GM21737 (cell line): Measurements from ENCODE around the gene RICTOR.

Experiments used
- ATAC-seq: cut with Tn5 transposase; IDR thresholded peaks from one replicate; pipeline ENCODE4 v1.9.1; 2021; ENCODE audit warnings: mild to moderate bottlenecking, moderate library complexity; ENCODE audit not compliant: unreplicated experiment

The RICTOR gene

GRCh38 chr5:39100301-39100850, 26.2 kb upstream of the RICTOR start:
- ATAC-seq: no peak

- ATAC-seq: no peak
Measured at GRCh38 chr5:39099831-39100230, 25.6 kb upstream of the RICTOR start.

GRCh38 chr5:39093352-39093751, 19.2 kb upstream of the RICTOR start:
- ATAC-seq: no peak

GRCh38 chr5:39092581-39093351, 18.6 kb upstream of the RICTOR start:
- no peak for ATAC-seq

GRCh38 chr5:39091940-39092580, 17.9 kb upstream of the RICTOR start:
- no peak for ATAC-seq

- no peak for ATAC-seq
Measured at GRCh38 chr5:39083968-39084367, 9.8 kb upstream of the RICTOR start.

- ATAC-seq: no peak
Measured at GRCh38 chr5:39082995-39083394, 8.8 kb upstream of the RICTOR start.

- no peak for ATAC-seq
Measured at GRCh38 chr5:39080597-39081204, 6.5 kb upstream of the RICTOR start.

- ATAC-seq: no peak
Measured at GRCh38 chr5:39080168-39080567, 6.0 kb upstream of the RICTOR start.

- no peak for ATAC-seq
Measured at GRCh38 chr5:39079147-39079546, 4.9 kb upstream of the RICTOR start.

- ATAC-seq: no peak
Measured at GRCh38 chr5:39076757-39077728, 2.8 kb upstream of the RICTOR start.

- no peak for ATAC-seq
Measured at GRCh38 chr5:39076101-39076756, 2.0 kb upstream of the RICTOR start.

GRCh38 chr5:39073767-39074016, 507 bp downstream of the RICTOR start:
- ATAC-seq: peak; percentile 28

GRCh38 chr5:39072925-39073766, 1.1 kb downstream of the RICTOR start:
- ATAC-seq: peak; percentile 45

GRCh38 chr5:39068099-39068498, 6.1 kb downstream of the RICTOR start:
- no peak for ATAC-seq

- no peak for ATAC-seq
Measured at GRCh38 chr5:39064450-39064849, 9.7 kb downstream of the RICTOR start.

GRCh38 chr5:39063037-39063436, 11.2 kb downstream of the RICTOR start:
- ATAC-seq: no peak

- ATAC-seq: no peak
Measured at GRCh38 chr5:39062530-39062929, 11.7 kb downstream of the RICTOR start.

- ATAC-seq: no peak
Measured at GRCh38 chr5:39062104-39062503, 12.1 kb downstream of the RICTOR start.

- no peak for ATAC-seq
Measured at GRCh38 chr5:39059064-39059463, 15.1 kb downstream of the RICTOR start.
